MCF 10A (cell line): Measurements from ENCODE around the gene CSNK2B. TPM values are rescaled to one million over a fixed set of nuclear protein-coding genes. Genes with fewer than 3 reads are reported as not detected.

Source experiments
- Bru-seq: library from RNA; stranded (reverse); fragments of 400-500 nt; gene quantifications from one replicate; lab custom pipeline; 2021; lab: Mats Ljungman, UMichigan
- BruChase-seq, 2 experiments: library from RNA; stranded (reverse); fragments of 400-500 nt; gene quantifications; one replicate each; lab custom pipeline; 2021; lab: Mats Ljungman, UMichigan
- BruUV-seq: library from RNA; stranded (reverse); fragments of 400-500 nt; replicated peaks from 2 replicates; lab custom pipeline; 2021; lab: Mats Ljungman, UMichigan
- CTCF ChIA-PET: fragments of 300-600 bp; sonication (Branson Sonifier 250); formaldehyde crosslinking; extraction: SDS; loops from one replicate; lab custom pipeline; 2021; ENCODE audit warnings: antibody characterized with exemption, inconsistent platforms; lab: Yijun Ruan, JAX
- POLR2A ChIA-PET: fragments of 300-600, 350-650 bp; sonication (Branson Sonifier 250); formaldehyde crosslinking; extraction: SDS; loops from one replicate; lab custom pipeline; 2020; ENCODE audit warnings: antibody characterized with exemption, inconsistent platforms; lab: Yijun Ruan, JAX
- DNase-seq: peaks from one replicate; pipeline ENCODE4 v3.0.0-alpha.2; 2018; ENCODE audit not compliant: unreplicated experiment
- H3K27ac Mint-ChIP-seq: one replicate; pipeline ENCODE4 v1.8.0; 2022; ENCODE audit warnings: mild to moderate bottlenecking, low read depth, mixed read lengths; ENCODE audit not compliant: unreplicated experiment
- H3K27me3 Mint-ChIP-seq: one replicate; pipeline ENCODE4 v1.8.0; 2022; ENCODE audit warnings: mixed read lengths; ENCODE audit not compliant: insufficient read depth, unreplicated experiment
- H3K36me3 Mint-ChIP-seq: one replicate; pipeline ENCODE4 v1.8.0; 2022; ENCODE audit warnings: mild to moderate bottlenecking, moderate library complexity, mixed read lengths; ENCODE audit not compliant: insufficient read depth, unreplicated experiment
- H3K4me1 Mint-ChIP-seq: one replicate; pipeline ENCODE4 v1.8.0; 2022; ENCODE audit warnings: mixed read lengths; ENCODE audit not compliant: insufficient read depth, unreplicated experiment
- H3K4me3 Mint-ChIP-seq: one replicate; pipeline ENCODE4 v1.8.0; 2022; ENCODE audit warnings: mild to moderate bottlenecking, moderate library complexity, mixed read lengths; ENCODE audit not compliant: unreplicated experiment
- H3K9me3 Mint-ChIP-seq: one replicate; pipeline ENCODE4 v1.8.0; 2022; ENCODE audit warnings: mixed read lengths; ENCODE audit not compliant: unreplicated experiment
- intact Hi-C: fragments of 100-400 bp; cut with micrococcal nuclease; formaldehyde crosslinking; loops from 2 replicates; pipeline ENCODE4 v1.14.1; 2022
- long read RNA-seq: library from polyadenylated mRNA; stranded (forward); transcript quantifications from one replicate; pipeline ENCODE4 v2.0.0, GENCODE V29; 2022
- total RNA-seq: library from RNA; stranded (reverse); gene quantifications from 2 replicates; pipeline ENCODE4 v1.2.3, GENCODE V29; 2022
- TF ChIP-seq, protein P1 (sequence below): fragments of 200-600 bp; IDR thresholded peaks from one replicate; pipeline ENCODE4 v1.8.0; 2022; ENCODE audit warnings: antibody characterized with exemption, mild to moderate bottlenecking; ENCODE audit not compliant: unreplicated experiment

The CSNK2B gene
- total RNA-seq (197 and 209 TPM in 2 replicates), Bru-seq, nascent RNA (percentile 68 among the genes with signal in this experiment), BruChase-seq, experiment 1, labeled RNA remaining after a 6-hour chase (percentile 89 among the genes with signal in this experiment), BruChase-seq, experiment 2, labeled RNA remaining after a 2-hour chase (percentile 77 among the genes with signal in this experiment)
- long read RNA-seq, transcript CSNK2B-203 (7 exons, 948 nt) = major isoform, 154 of 159 reads
- long read RNA-seq, partial matches to known transcripts = 1 of 159 reads
- long read RNA-seq, other reads (novel, unspliced or antisense) = 1 of 159 reads

GRCh38 chr6:31665501-31666336 is at the start of gene CSNK2B:
Gene CSNK2B (plus strand): TSS chr6:31666080. CDS start chr6:31666832, 752 bp downstream.
- CTCF ChIA-PET = interaction anchor here (0.5 to 1.1 kb wide), 3 partner anchors 11 to 1102 kb away, joined by 3 read pairs; no protein-coding TSS in a partner anchor
- intact Hi-C loops = no loop called here
- POLR2A ChIA-PET = interaction anchor here (0.6 to 7.9 kb wide), 29 partner anchors 12 to 1306 kb away, joined by 3 to 263 read pairs (median 7); partner anchors contain the start of genes ABHD16A, APOM, ATP6V1G2 and BAG6
- no TSS peak for BruUV-seq
- DNase-seq = peak; percentile 98
- H3K4me3 Mint-ChIP-seq = peak within 1 kb of the TSS; percentile 99
- peaks cover 31% of the 10 kb centered on the region for H3K4me1 Mint-ChIP-seq
- peak within 1 kb of the TSS; percentile 99 for H3K27ac Mint-ChIP-seq
- H3K27me3 Mint-ChIP-seq = no peaks in the 10 kb centered on the region
- H3K36me3 Mint-ChIP-seq = peaks cover 81% of the 10 kb centered on the region
- TF ChIP-seq, protein P1, sequence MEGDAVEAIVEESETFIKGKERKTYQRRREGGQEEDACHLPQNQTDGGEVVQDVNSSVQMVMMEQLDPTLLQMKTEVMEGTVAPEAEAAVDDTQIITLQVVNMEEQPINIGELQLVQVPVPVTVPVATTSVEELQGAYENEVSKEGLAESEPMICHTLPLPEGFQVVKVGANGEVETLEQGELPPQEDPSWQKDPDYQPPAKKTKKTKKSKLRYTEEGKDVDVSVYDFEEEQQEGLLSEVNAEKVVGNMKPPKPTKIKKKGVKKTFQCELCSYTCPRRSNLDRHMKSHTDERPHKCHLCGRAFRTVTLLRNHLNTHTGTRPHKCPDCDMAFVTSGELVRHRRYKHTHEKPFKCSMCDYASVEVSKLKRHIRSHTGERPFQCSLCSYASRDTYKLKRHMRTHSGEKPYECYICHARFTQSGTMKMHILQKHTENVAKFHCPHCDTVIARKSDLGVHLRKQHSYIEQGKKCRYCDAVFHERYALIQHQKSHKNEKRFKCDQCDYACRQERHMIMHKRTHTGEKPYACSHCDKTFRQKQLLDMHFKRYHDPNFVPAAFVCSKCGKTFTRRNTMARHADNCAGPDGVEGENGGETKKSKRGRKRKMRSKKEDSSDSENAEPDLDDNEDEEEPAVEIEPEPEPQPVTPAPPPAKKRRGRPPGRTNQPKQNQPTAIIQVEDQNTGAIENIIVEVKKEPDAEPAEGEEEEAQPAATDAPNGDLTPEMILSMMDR = no peak
- no peaks in the 10 kb centered on the region for H3K9me3 Mint-ChIP-seq

GRCh38 chr6:31617010-31617409 is 48.9 kb upstream of the CSNK2B start:
- Mint-ChIP-seq H3K27me3 (no peaks in the 10 kb centered on the region), H3K27ac (no peak overlapping the region), H3K4me1 (peaks cover 7% of the 10 kb centered on the region), H3K4me3 (no peak overlapping the region), H3K36me3 (peaks cover 7% of the 10 kb centered on the region), H3K9me3 (no peaks in the 10 kb centered on the region)
- ChIA-PET CTCF (interaction anchor here (0.5 to 1.0 kb wide), 4 partner anchors 15 to 895 kb away, joined by 3 to 5 read pairs (median 3); no protein-coding TSS in a partner anchor), POLR2A (no interaction called here)
- no TSS peak for BruUV-seq
- intact Hi-C loops = no loop called here
- TF ChIP-seq, protein P1 = no peak
- DNase-seq = no peak

GRCh38 chr6:31619805-31620585 is 45.9 kb upstream of the CSNK2B start:
- intact Hi-C loops = loop anchor here (1.0 to 5.0 kb wide), 2 partner anchors 42 to 78 kb away; partner anchors contain the start of genes C6orf47, DDX39B and GPANK1

More at GRCh38 chr6:31619805-31620585, 45.9 kb upstream of the CSNK2B start:
- Mint-ChIP-seq H3K27me3 (no peaks in the 10 kb centered on the region), H3K36me3 (peaks cover 37% of the 10 kb centered on the region), H3K27ac (peak overlapping the region; percentile 89), H3K4me1 (peaks cover 17% of the 10 kb centered on the region), H3K4me3 (peak overlapping the region; percentile 76), H3K9me3 (no peaks in the 10 kb centered on the region)
- TF ChIP-seq, protein P1 = no peak
- ChIA-PET POLR2A (interaction anchor here (0.7 to 8.0 kb wide), 6 partner anchors 19 to 123 kb away, joined by 3 to 117 read pairs (median 37); partner anchors contain the start of genes ATP6V1G2, BAG6, CSNK2B and DDX39B), CTCF (interaction anchor here (0.6 to 0.9 kb wide), 2 partner anchors 13 to 23 kb away, joined by 3 to 4 read pairs; no protein-coding TSS in a partner anchor)
- BruUV-seq = TSS peak; percentile 95
- peak; percentile 99 for DNase-seq
